Measurements from ENCODE around the gene DLK2. TPM values are rescaled to one million over a fixed set of nuclear protein-coding genes. Genes with fewer than 3 reads are reported as not detected.
"Not testable (repeated sequence)": the region's sequence is repeated elsewhere in the genome, so short reads cannot be mapped to it uniquely, and the experiment has no call there.

DLK2 gene
- total RNA-seq, 1 experiment from 2014 or later: 1.6 TPM

- Histone ChIP-seq H3K9me2 (ENCODE audit: insufficient read depth) (no peaks in the 10 kb centered on the region), H3K9ac (ENCODE audit: low read length) (no peak overlapping the region), H3K79me2 (ENCODE audit: insufficient read depth, low read length) (peaks cover 30% of the 10 kb centered on the region), H4K20me1 (ENCODE audit: insufficient read depth) (no peaks in the 10 kb centered on the region), H3K4me3 (replicated peaks in 1 of 2; ENCODE audit: low read depth in 1 of 2, low read length in 2 of 2) (no peak overlapping the region), H3K9me3 (ENCODE audit: control insufficient read depth in 1 of 2, insufficient read depth in 1 of 2, low read depth in 1 of 2, low read length in 2 of 2) (no peaks in the 10 kb centered on the region), H3K4me2 (ENCODE audit: low read length) (no peak overlapping the region), H3K36me3 (ENCODE audit: control insufficient read depth in 1 of 2, insufficient read depth in 2 of 2, low read length in 2 of 2) (peaks cover 11 to 43% of the 10 kb centered on the region in 2 experiments; a peak in 3 of 4 replicates), H3K27ac (ENCODE audit: low read depth, low read length) (no peak overlapping the region), H3K27me3 (ENCODE audit: insufficient read depth, low read length) (no peaks in the 10 kb centered on the region), H3K4me1 (ENCODE audit: control insufficient read depth in 1 of 2, insufficient read depth in 2 of 2, low read length in 2 of 2) (peaks cover 25 to 31% of the 10 kb centered on the region in 2 experiments), H2AFZ (ENCODE audit: low read depth, low read length, poor library complexity, severe bottlenecking) (no peak overlapping the region)
- TF ChIP-seq SP1 (IDR thresholded peaks at IDR 0.05; ENCODE audit: low read depth) (no peak), JUND (IDR thresholded peaks at IDR 0.05) (no peak), SRF (IDR thresholded peaks at IDR 0.05; ENCODE audit: low read depth) (no peak), ELF1 (IDR thresholded peaks at IDR 0.05; ENCODE audit: borderline replicate concordance, low read depth) (no peak), CBX3 (IDR thresholded peaks at IDR 0.05; ENCODE audit: low read depth) (no peak), TCF7L2 (IDR thresholded peaks at IDR 0.05; ENCODE audit: borderline replicate concordance, extremely low read depth, insufficient read depth, insufficient read length) (no peak), POLR2A (IDR thresholded peaks at IDR 0.05; ENCODE audit: borderline replicate concordance, extremely low read depth, insufficient read depth, insufficient read length) (no peak), EZH2phosphoT487 (IDR thresholded peaks at IDR 0.05; ENCODE audit: borderline replicate concordance) (no peak), YY1 (IDR thresholded peaks at IDR 0.05; ENCODE audit: extremely low read depth, insufficient replicate concordance, low read depth, low read length) (no peak), CTCF (IDR thresholded peaks at IDR 0.05 in 2 of 3, conservative IDR thresholded peaks at IDR 0.05 in 1 of 3; ENCODE audit: borderline replicate concordance in 1 of 3, insufficient read depth in 1 of 3, low read depth in 2 of 3, low read length in 2 of 3) (no peak)
- no peak for ATAC-seq
- BruUV-seq (replicated peaks): no TSS peak
- CTCF ChIA-PET: no interaction called here
- RAD21 ChIA-PET (ENCODE audit: low non-redundant PET in 1 of 2, low total read pairs in 2 of 2, uncharacterized antibody in 2 of 2, unreplicated experiment in 2 of 2): no interaction called here
- DNase-seq (ENCODE audit: low read depth, low spot score): no peak
- intact Hi-C loops (cut with micrococcal nuclease): loop anchor here (5.0 kb wide), 1 partner anchor 597 kb away; no protein-coding TSS in a partner anchor
- POLR2A ChIA-PET: no interaction called here
Observed at GRCh38 chr6:43499028-43499815, 43.9 kb upstream of the DLK2 start.

GRCh38 chr6:43498291-43498690, 42.9 kb upstream of the DLK2 start:
- DNase-seq (ENCODE audit: low read depth, low spot score); H3K27ac ChIP-seq (ENCODE audit: low read depth, low read length); H3K4me3 ChIP-seq (replicated peaks in 1 of 2; ENCODE audit: low read depth in 1 of 2, low read length in 2 of 2); BruUV-seq (replicated peaks); H3K4me2 ChIP-seq (ENCODE audit: low read length); H2AFZ ChIP-seq (ENCODE audit: low read depth, low read length, poor library complexity, severe bottlenecking); H3K9ac ChIP-seq (ENCODE audit: low read length); H4K20me1 ChIP-seq (ENCODE audit: insufficient read depth); POLR2A ChIA-PET; ATAC-seq; CTCF ChIA-PET; H3K27me3 ChIP-seq (ENCODE audit: insufficient read depth, low read length); H3K9me2 ChIP-seq (ENCODE audit: insufficient read depth); RAD21 ChIA-PET (ENCODE audit: low non-redundant PET in 1 of 2, low total read pairs in 2 of 2, uncharacterized antibody in 2 of 2, unreplicated experiment in 2 of 2); H3K9me3 ChIP-seq (ENCODE audit: control insufficient read depth in 1 of 2, insufficient read depth in 1 of 2, low read depth in 1 of 2, low read length in 2 of 2): not testable (repeated sequence)
- peaks cover 38% of the 10 kb centered on the region for H3K79me2 ChIP-seq (ENCODE audit: insufficient read depth, low read length)
- peaks cover 25 to 36% of the 10 kb centered on the region in 2 experiments for H3K4me1 ChIP-seq (ENCODE audit: control insufficient read depth in 1 of 2, insufficient read depth in 2 of 2, low read length in 2 of 2)
- H3K36me3 ChIP-seq (ENCODE audit: control insufficient read depth in 1 of 2, insufficient read depth in 2 of 2, low read length in 2 of 2): peaks cover 11 to 38% of the 10 kb centered on the region in 2 experiments; a peak in 3 of 4 replicates
- intact Hi-C loops (cut with micrococcal nuclease): loop anchor here (5.0 kb wide), 1 partner anchor 596 kb away; no protein-coding TSS in a partner anchor

Measured in HCT116 (cell line).